GM12872 (cell line): ENCODE measurements around the gene RAP2B.

Experiments used
- TF ChIP-seq, protein P1 (sequence below): IDR thresholded peaks from 3 replicates; pipeline ENCODE4 v1.5.1; 2011; ENCODE audit warnings: low read depth, mild to moderate bottlenecking, low read length, moderate library complexity; ENCODE audit not compliant: insufficient read depth

Gene RAP2B

GRCh38 chr3:153161714-153162512, at the start of gene RAP2B:
Gene RAP2B, plus strand, starts transcription at chr3:153162226. Its CDS starts 468 bp downstream, at chr3:153162694.
- TF ChIP-seq, protein P1, sequence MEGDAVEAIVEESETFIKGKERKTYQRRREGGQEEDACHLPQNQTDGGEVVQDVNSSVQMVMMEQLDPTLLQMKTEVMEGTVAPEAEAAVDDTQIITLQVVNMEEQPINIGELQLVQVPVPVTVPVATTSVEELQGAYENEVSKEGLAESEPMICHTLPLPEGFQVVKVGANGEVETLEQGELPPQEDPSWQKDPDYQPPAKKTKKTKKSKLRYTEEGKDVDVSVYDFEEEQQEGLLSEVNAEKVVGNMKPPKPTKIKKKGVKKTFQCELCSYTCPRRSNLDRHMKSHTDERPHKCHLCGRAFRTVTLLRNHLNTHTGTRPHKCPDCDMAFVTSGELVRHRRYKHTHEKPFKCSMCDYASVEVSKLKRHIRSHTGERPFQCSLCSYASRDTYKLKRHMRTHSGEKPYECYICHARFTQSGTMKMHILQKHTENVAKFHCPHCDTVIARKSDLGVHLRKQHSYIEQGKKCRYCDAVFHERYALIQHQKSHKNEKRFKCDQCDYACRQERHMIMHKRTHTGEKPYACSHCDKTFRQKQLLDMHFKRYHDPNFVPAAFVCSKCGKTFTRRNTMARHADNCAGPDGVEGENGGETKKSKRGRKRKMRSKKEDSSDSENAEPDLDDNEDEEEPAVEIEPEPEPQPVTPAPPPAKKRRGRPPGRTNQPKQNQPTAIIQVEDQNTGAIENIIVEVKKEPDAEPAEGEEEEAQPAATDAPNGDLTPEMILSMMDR = no peak

GRCh38 chr3:153113541-153113940, 48.5 kb upstream of the RAP2B start:
- TF ChIP-seq, protein P1 = no peak

DNA sequence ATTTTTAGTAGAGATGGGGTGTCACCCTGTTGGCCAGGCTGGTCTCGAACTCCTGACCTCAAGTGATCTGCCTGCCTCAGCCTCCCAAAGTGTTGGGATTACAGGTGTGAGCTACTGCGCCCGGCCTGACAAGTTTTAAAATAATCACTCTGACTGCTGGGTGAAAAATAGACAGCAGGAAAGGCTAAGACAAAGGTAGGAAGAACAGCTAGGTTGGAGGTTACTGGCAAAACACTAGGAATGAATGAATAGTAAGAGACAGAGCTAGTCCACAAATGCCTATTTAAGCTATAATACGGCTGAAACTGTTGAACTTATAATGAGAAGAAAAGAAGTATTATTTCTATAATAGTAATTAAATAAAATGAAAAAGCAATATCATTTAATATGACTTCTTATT, 46.7 kb upstream of the RAP2B start:
- TF ChIP-seq, protein P1 = no peak

DNA sequence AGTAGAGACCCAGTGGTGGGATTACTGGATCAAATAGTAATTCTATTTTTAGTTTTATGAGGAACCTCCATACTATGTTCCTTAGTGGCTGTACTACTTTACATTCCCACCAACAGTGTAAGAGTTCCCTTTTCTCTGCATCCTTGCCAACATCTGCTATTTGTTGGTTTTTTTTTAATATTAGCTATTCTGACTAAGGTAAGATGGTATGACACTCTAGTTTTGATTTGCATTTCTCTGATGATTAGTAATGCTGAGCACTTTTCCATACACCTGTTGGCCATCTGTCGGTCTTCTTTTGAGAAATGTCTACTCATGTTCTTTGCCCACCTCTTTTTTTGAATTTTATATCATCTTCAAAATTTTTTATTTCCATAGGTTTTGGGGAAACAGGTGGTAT, 34.2 kb upstream of the RAP2B start:
- TF ChIP-seq, protein P1 = no peak

GRCh38 chr3:153129426-153129825, 32.6 kb upstream of the RAP2B start:
- TF ChIP-seq, protein P1 = no peak

GRCh38 chr3:153129866-153130265, 32.2 kb upstream of the RAP2B start:
- TF ChIP-seq, protein P1 = no peak

DNA sequence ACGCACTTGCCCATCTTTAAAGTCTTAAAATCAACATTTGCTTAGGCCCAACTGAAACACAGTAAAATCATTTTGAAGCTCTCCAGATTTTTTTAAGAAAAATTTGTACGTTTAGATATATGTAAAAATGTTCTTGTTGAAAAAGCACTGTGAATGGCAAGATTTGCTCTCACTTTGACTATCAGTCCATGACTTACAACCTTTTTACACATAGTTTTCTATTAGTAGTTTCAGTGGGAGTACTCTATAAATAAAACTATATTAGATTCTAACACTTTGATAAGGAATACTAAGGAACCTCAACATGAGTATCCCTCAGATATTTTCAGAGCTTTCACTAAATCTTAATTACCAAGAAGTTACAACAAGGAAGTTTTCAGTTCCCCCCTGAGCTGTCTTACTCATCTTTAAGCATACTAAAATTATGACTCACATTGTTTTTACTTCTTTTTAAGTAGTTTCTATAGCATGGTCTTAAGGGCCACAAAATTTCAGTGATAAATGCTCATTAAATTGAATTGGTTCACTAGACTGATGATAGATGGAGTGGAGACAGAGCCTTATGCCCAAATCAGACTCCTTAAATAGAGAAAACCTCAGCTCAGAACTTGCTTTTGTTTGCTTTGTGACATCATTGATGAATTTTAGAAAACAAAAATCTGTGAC, 31.6 kb upstream of the RAP2B start:
- TF ChIP-seq, protein P1 = no peak
